GM19043 (cell line): ENCODE results near the gene FBXO46.

Experiments
- ATAC-seq: cut with Tn5 transposase; IDR thresholded peaks from one replicate; pipeline ENCODE4 v1.9.1; 2021; ENCODE audit warnings: low read depth; ENCODE audit not compliant: unreplicated experiment

FBXO46 gene, protein sequence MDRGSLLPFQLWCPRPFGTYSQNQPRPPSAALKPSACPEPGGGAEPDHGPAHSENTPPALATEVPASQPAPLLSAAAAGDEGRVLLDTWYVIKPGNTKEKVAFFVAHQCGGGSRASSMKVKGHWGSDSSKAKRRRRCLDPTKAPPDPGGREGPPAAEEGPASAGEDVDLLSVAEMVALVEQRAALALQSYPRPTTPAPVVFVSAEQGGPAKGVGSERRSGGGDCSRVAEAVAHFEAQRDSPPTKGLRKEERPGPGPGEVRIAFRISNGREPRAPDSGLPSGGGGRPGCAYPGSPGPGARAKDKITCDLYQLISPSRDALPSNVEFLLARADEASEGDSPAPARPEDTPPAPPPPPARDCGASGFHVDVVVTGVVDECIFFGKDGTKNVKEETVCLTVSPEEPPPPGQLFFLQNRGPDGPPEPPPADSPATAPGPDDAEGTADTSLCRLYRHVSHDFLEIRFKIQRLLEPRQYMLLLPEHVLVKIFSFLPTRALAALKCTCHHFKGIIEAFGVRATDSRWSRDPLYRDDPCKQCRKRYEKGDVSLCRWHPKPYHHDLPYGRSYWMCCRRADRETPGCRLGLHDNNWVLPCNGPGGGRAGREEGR

DNA sequence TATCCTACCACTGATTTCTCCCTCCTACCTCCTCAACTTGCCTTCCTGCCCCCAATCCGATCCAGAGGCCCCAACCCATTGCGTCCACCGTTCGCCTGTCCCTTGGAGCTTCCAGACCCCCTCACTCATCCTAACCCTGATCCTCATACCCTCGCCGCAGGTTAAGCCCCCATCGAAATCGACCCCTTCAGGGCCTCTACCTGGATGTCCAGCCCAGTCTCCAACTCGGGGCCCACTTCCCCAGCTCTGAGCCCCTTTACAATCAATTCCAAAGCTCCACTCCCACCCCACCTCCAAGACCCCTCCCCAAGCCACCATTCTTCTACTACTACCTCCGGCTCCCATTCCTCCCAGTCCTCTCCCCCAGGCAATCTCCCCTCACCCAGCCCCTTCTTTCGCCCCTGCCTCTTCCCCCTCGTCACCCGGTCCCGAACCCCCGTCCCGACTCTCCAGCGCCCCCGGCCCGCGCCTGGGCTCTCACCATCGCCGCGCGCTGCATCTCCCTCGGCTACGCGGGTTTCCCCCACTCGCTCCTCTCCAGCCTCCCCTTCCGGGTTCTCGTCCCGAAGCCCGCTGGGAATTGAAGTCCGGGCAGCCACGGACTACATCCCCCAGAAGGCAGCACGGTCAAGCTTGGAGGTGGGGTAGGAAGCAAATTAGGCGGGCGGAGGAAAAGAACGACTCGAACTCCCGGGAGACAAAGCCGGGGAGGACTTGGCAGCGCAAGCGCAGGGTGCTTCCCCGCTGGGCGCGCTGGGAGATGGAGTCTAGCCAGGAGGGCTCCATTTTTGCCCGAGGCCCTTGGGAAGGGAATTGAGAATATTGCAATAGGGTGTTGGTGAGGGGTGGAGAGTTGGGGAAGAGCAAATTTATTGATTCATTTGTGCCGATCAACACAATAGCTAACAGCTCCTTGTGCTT is at the start of gene FBXO46:
Gene FBXO46 (minus strand): TSS at position 529 of the 921 bp plus-strand sequence. CDS start 17,401 bp downstream, outside the sequence.
- peak; percentile 83 for ATAC-seq

DNA sequence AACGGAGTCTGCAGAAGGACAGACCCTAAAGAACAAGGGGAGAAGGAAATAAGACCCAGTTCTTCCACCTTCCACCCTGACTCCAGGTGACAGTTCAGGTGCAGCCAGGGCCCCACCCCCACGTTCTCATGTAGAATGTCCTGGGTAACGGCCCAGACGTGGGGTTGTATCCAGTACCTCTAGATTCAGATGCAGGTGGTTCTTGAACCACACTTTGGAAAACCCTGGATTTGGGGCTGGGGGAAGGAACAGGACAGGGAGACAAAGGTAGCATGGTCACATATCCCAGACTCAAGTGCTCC is 49.4 kb upstream of the FBXO46 start:
- no peak for ATAC-seq

DNA sequence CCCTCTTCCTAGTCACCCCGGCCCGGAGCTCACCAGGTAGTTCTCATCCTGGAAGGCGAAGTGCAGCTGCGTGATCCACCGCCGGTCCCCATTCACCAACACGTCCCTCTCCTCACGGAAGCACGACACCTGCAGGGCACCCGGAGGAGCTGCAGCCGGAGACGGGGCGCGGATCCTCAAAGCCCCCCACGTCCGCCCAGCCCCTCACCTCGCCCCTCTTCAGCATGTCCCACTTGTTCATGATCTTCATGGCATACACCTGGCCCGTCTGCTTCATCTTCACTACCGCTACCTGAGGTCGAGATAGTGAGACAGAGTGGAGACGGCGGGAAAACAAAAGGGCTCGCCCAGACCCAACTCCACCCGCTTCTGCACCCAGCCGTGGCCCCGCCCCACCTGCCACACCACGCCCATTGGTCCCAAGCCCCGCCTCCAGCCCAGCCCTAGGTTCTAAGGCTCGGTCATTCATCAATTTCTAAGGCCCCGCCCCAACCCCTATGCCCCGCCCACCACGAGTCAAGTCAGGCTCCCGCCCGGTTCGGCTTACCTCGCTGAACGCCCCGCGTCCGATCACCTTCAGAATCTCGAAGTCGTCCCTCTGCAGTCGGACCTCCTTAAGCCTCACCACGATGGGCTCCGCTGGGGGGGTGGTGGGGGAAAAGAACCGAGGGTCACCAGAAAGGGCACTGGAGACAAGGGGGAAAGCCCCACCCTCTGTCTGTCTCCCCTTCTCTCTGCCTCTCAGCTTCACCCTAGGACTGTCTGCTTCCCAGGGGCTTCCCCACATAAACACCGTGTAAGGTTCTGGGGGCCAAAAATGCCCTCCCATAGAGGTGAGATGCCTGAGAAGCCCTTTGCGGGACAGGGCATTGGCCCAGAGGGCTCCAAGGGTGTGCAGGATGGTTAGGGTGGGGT is 48.8 kb upstream of the FBXO46 start:
- ATAC-seq = peak; percentile 88

DNA sequence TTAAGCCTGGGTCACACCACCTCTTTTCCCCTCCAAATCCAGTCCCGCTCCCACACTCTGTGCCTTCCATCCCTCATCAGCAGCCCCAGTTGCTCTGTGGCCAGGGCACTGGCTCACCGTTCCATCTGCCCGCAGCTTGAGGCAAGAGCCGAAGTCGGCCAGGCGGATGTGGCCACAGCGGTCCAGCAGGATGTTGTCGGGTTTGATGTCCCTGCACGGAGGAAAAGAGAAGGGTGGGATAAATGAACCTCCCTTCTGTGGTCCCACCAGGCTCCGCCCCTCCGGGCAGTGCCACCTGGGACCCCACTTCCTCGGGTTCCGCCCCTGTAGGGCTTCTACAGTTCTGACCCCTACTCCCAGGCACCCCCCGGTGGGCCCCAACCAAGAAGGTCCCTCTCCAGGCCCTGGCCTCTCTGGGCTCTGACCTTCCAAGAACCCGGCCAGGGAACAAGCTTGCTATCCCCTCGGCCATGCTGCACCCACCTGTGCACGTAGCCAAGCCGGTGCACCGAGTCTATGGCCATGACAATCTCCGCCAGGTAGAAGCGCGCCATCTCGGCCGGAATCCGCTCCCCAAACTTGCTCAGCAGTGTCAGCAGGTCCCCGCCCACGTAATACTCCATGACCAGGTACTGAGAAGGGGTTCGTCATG is 47.4 kb upstream of the FBXO46 start:
- ATAC-seq = no peak

DNA sequence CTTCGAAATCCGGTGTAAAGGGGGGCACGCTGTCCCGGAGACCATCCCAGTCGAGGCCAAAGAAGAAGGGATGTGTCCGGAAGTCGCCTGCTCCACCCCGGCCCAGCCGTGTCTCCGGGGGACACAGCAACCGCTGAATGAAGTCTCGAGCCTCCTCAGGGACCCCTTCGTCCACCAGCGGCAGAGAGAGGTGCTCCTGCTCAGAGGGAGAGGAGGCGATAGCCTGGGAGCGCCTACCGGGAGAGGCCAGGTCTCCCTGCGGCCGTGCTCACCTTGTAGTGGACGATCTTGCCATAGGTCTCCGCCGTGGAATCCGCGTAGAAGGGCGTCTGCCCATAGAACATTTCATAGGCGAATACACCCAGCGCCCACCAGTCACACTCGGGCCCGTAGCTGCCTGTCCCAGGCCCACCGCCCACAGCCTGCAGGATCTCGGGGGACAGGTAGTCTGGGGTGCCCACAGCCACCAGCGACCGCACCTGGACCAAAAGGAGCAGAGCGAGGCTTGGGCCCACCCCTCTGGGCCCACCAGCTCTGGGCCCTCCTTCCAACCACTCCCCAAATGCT is 46.8 kb upstream of the FBXO46 start:
- no peak for ATAC-seq

DNA sequence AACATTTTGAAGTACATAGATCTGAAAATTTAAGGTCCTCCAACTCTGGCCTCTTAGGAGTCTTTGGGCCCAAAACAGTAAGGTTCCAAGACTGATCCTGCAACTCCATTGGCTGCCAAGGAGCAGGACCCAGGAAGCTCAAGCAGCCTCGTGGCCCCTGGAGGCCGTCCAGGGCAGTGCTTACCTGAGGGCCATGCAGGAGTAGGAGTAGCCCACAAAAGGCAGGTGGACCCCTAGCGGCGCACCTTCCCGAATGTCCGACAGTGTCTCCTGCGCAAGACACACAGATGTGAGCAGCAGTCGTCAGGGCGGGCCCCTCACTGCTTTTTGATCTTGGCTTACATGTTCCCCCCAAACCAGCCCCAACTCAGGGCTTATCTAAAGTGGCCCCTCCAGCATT is 44.1 kb upstream of the FBXO46 start:
- ATAC-seq = no peak

DNA sequence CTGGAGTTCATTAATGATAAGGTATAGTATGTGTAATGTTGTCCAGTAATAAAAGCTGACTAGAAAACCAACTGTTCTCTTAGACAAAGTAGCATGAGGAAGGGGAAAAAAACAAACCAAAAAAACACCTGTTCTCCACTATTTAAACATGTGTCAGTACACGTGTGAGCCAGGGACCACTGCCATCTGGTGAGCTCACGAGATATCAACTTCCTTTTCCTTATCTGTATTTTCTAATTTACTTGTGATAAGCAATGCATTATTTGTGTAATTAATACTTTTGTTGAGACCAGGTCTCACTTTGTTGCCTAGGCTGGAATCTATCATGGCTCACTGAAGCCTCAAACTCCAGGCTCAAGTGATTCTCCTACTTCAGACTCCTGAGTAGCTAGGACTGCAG is 42.7 kb upstream of the FBXO46 start:
- ATAC-seq = no peak

DNA sequence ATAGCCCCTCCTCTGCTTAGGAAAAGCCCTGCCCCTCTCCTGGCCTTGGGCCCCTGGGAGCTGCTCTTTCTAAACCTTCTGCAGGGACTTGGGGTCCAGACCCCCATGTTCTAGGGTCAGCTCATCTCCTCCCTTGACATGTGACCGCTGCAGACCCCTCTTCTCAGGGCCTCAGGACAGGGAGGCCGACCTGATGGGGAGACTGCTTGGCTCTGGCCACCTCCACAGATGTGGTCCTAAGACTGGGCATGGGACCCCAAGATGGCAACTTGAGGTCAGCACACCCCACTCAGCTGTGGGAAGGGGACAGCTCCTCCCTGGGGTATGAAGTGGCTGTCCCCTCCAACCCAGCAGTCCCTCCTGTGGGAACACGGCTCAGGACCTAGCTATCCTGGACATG is 42.2 kb upstream of the FBXO46 start:
- ATAC-seq = no peak

DNA sequence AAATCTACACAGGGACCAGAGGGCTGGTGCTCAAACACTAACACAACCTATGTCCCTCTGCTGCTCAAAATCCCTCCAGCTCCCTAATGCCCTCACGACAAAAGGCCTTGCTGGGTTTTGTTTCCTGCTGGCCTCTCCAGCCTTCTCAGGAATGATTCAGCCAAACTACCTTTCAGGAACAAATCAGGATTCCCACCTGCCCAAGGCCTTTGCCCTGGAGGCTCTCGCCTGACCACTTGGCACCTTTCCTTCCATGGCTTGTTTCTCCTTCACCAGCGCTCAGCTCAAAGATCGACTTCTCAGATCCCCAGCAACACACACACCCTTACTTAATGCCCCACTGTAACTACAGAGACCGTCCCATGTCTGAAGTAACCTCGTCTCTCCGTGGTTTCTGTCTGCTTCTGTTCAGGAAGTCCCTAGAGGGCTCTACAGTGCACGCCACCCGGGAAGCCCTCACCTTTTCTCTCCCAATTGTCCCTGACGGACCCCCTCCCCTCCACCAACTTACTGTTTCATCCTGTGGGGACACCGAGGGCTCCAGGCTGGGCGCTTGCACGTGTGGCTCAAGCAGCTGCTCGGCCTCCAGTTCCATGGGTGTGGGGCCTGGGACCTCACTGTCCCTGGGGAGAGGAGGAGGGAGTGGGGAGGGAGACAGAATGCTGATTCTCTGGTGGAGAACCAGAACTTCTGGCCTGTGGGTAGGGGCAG is 41.6 kb upstream of the FBXO46 start:
- no peak for ATAC-seq

DNA sequence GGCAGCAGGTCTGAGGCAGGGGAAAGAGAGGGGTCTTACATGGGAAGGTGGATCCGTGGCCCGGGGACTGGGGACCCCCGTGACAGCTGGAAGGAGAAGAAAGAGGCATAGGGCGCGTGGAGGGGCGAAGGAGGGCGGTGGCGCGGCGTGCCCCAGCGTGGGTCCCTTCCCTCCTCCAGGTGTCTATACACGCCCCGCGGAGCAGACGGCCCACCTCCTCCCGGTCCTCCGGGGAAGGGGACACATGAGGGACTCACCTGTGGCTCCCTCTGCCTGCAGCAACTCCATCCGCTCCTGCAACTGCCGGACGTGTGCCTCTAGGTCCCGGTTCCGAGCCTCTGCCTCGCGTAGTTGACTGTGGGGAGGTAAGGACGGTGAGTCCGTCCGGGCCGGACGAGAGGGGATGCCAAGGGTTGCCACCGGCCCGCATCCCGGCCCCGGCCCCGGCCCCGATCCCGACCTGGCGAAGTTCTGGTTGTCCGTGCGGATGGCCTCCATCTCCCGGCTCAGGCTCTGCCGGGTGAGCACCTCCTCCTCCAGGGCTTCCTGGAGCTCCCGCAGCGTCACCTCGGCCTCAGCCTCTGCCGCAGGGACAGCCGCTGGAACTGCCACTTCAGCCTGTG is 40.7 kb upstream of the FBXO46 start:
- no peak for ATAC-seq

DNA sequence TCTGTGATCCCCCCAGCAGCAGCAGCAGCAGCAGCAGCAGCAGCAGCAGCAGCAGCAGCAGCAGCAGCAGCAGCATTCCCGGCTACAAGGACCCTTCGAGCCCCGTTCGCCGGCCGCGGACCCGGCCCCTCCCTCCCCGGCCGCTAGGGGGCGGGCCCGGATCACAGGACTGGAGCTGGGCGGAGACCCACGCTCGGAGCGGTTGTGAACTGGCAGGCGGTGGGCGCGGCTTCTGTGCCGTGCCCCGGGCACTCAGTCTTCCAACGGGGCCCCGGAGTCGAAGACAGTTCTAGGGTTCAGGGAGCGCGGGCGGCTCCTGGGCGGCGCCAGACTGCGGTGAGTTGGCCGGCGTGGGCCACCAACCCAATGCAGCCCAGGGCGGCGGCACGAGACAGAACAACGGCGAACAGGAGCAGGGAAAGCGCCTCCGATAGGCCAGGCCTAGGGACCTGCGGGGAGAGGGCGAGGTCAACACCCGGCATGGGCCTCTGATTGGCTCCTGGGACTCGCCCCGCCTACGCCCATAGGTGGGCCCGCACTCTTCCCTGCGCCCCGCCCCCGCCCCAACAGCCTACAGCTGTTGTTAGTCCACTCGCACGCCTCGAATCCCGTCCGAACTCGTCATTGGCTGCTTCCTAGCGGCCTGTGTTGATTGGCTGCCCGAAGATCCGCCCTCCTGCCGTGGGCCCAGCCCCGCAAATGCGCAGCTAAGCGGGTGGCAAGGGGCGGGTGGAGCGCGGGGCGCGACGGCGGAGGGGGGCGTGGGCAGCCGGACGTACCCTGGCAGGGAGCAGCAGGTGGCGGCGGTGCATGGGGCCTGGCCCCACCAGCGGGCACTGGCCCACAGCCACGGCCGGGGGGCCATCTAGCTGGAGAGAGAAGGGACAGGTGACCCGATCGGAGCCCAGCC is 39.8 kb upstream of the FBXO46 start:
- no peak for ATAC-seq

DNA sequence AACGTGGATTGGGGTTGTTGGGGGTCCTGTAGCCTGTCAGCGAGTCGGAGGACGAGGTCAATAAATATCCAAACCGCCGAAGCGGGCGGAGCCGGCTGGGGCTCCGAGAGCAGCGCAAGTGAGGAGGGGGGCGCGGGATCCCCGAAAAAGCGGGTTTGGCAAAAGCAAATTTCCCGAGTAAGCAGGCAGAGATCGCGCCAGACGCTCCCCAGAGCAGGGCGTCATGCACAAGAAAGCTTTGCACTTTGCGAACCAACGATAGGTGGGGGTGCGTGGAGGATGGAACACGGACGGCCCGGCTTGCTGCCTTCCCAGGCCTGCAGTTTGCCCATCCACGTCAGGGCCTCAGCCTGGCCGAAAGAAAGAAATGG is 39.1 kb upstream of the FBXO46 start:
- peak; percentile 4 for ATAC-seq

DNA sequence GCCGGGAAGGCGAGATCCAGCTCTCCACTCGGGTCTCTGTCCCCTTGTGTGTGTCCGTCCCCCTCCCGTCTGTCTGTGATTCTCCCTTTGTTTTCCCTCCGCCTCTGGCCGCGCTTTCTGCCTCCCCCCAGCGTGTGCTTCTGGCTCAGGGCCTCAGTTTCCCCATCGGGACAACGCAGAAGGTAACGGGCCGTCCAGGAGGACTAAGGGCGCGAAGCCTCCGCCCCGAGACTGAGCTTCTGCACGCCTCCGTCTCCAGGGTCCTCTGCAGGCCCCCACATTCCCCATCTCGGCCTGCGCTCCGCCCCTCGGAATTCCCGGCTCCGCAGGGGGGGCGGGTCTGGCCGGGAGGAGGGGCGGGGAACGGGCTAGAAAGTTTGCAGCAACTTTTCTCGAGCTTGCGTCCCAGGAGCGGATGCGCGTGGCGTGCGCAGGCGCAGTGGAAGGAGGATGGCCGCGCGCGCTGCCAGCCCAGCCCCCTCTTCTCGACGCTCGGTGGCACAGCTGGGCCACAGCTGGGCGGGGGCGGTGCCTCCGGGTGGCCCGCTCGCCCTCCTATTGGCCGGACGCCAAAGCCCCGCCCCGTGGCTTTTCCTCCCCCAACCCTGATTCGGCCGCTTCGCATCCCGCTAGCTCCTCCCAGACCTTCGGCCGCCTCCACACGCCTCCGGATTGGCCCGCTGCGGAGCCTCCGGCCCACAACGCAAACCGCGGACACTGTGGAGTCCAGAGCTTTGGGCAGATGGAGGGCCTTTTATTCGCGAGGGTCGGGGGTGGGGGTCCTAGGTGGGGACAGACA is 38.5 kb upstream of the FBXO46 start, which contains the start of gene SIX5:
Gene SIX5 (minus strand): TSS at position 269 of the 799 bp plus-strand sequence. CDS start 408 bp downstream, outside the sequence.
- peak; percentile 45 for ATAC-seq

DNA sequence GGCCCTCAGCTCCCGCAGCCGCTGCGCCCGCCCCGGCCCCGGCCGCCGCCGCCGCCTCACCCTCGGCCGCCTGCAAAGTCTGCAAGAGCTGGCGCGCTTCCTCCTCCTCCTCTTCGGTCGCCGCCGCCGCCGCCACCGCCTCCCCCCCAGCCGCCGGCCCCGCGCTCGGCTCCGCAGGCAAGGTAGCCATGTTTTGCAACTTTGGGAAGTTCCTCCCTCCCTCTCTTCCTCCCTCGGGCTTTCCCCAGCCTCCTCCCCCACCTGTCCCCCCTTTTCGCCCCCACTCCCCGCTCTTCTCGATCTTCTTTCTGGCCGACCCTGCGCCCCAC is 37.9 kb upstream of the FBXO46 start:
- no peak for ATAC-seq

DNA sequence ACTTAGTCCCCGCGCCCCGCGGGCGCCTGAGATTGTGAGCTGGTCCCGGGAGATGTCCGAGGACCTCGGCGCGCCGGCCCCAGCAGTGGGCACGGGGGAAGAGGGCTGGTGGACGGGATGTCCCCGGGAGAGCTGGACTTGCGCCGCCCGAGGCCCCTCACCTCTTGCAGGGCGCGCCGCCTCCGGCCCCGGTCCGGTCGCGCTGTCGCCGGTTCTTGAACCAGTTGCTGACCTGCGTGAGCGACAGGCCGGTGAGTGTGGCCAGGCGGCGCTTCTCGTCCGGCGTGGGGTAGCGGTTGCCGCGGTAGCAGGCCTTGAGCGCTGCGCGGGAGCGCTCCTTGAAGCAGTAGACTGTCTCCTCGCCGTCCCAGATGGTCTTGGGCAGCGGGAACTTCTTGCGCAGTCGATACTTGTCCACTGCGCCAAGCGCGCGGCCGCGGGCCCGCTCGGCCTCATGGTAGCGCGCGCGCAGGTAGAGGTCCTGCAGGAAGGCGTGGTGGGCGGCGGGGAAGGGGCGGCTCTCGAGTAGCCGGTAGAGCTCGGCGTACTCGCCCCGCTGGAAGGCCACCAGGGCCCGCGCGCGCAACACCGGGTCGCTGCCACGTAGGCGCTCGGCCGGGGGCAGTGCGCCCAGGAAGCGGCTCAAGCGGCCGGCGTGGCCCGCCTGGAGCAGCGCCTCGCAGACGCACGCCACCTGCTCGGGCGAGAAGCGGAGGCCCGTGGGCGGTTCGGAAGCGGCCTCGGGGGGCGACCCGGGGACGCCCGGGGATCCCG is 37.4 kb upstream of the FBXO46 start:
- ATAC-seq = no peak

DNA sequence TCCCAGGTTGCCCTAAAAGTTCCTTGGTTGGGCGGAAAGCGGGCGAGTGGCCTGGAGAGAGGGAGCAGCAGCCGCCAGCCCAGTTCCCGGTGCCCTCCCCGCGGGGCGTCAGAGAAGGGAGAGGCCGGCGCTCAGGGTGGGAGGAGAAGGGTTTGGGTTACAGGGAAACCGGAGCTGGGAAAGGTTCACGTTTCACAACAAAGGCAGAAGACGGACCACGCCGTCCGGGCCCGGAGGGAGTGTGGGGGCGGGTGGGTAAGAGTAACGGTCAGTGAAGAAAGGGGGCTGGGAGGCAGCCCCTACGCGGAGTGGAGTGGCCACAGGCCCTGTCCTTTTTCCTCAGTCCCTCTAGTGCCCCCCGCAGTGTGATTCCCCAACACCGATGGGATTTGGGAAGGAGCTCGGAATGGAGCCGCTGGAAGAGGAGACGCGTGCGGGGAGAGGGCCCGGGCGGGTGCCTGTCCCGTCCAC is 36.7 kb upstream of the FBXO46 start:
- no peak for ATAC-seq
